DMS153 treated with DMSO at 0.1 percent for 48 hours (cell line): ENCODE data around the gene NXPH2.
"Not testable (repeated sequence)": the region's sequence is repeated elsewhere in the genome, so short reads cannot be mapped to it uniquely, and the experiment has no call there.

Experiments used
- DNase-seq: peaks from one replicate; lab custom pipeline; 2025; ENCODE audit not compliant: unreplicated experiment; lab: John Stamatoyannopoulos, UW

NXPH2 gene

DNA sequence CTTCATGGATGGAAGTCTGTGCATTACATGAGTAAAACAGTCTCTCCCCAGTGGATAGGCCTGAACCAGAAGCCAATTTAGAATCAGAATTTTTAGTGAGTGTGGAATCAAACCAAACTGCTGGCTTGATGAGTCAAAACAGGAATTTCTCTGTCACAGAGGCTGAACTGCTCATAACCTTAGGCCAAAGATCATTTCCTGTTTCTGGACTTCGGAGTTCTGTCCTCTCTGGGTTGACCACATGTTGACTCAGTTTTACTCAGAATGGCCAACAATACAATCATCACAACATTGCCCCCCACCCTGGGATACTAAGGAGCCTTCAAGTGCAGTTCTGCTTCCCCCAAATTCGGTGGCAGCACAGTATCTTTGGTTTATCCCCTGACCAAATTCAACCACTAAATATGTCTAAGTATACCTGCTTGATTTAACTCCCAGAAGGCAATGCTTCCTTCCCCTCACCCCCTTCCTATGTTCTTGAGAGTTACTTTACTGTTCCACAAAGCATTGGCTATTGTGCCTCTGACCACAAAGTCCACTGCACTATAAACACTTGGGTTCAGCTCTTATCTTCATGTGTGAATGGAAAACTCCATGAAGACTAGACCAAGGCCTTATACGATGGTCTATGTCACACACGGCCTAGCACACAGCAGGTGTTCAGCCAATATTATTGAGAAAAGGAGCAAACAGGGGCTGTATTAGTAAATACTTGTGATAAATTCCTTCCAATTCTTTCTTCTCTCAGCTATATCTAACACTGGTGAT is 67.8 kb downstream of the NXPH2 start:
- DNase-seq, result no peak

GRCh38 chr2:138711812-138712211 is 68.4 kb downstream of the NXPH2 start:
- no peak for DNase-seq

DNA sequence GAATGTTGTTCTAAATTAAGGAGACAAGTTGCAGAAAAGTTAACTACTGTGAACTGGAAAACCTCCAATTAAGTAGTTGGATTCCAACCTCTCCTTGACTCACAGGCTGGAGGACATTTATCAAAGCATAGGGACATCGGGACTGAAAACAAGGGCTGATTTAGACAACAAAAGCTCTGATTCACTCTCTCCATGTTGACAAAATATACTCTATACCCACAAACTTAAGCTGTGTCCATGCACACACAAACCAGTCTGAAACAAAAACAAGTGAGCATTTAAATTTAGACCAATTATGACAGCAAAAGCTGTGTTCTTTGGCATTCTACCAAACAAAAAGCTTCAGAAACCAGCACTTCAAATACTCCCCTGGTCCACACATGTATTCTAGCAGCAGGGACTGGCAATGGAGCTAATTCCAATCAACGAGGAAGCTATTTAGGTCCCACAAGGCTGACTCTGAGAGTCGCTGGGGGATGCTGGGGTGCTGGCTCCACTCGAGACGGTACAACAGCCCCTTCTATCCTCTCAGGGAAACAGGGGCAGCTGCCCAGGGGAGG is 71.4 kb downstream of the NXPH2 start:
- no peak for DNase-seq

DNA sequence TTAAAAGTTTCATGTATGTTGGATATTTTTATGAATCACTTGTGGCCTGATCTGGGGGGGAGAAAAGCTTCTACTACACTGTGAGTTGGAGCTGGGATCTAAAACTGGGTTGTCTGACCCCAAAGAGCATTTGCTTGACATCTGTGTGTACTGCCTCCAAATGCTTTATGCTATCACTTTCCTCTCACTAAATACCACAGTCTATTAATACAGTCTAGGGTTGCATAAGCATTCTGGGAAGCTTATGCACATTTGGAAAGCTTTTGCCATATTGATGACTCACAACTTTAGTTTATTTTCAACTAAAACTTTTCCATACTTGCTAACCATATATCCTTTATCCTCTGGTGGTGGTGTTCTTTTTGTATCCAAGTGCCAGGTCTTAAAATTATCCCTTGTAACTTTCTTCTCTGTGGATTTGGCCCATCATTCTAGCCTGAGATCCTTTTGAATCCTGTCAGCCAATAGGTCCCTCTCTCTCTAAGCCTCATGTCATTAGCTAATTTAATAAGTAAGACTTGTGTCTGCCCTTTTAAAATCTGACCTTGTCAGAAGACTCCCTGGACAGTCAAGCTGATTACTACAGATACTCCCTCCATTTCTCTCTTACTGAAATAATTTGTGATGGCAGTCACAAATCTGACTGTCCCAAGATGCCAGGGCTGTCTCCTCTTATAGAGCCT is 72.7 kb downstream of the NXPH2 start:
- DNase-seq, result no peak

DNA sequence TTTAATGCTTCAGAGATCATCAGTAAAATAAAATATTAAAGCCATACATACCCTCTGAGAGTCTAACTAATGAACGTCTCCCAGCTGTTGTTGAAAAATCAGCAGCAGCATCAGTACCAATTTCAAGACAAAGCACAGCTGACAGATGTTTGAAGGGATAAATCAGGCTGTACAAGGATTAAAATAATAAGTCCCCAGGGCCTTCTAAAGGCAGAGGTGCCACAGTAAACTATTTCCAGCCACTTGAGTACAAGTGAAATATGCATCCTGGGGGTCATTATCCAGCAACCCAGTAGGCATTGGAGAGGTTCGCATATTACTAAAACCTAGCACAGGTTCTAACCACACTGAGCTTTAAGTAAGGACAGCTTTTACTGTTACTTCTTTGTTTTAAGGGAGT is 76.9 kb downstream of the NXPH2 start:
- DNase-seq, result no peak

DNA sequence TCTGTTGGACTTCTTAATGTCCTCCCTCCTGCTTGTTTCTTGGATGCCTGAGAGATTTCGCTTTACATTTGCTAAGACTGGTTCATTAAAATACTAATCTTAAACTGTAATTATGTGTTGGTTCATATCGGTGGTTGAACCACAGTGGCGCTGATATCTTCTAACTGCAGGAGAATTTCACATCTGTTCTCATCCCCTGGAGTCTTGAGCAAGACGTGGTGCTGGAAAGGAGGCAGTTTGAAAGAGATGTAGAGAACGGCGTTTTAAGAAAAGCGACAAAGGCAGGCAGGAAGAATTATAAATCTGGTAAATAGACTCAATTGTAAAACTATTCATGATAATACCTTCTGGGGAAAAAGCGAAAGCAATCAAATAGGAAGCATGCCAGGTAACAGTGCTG is 79.5 kb downstream of the NXPH2 start:
- DNase-seq, result no peak

- DNase-seq, result no peak
These were observed 80.8 kb downstream of the NXPH2 start for GRCh38 chr2:138699421-138699820.

DNA sequence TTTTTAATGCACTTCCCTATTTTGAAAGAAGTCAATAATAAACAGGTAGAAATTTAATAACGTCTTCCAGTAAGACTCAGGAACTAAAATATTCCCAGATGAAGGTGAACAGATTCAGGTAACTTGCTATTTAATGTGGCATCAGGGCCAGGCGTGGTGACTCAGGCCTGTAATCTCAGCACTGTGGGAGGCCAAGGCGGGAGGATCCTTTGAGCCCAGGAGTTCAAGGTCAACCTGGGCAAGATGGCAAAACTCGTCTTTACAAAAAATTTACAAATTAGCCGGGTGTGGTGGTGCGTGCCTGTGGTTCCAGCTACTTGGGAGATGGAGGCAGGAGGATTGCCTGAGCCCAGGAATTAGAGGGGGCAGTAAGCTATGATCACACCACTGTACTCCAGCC is 81.8 kb downstream of the NXPH2 start:
- no peak for DNase-seq

DNA sequence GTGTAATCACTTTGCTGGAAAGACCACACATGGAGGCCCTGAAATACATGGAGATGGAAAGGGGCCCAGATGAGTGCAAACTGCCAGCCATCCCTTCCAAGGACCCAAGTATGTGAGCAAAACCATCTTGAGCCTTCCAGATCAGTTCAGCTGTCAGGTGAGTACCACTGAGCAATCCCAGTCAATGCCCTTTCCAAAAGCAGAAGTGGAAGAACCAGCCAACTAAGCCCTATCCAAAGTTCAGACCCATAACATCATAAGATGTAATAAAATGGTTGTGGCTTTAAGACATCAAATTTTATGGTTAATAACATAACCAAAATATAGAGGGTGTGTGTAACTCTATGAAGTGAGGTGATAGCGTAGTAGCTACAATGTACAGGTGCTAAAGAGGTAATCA is 88.5 kb downstream of the NXPH2 start:
- DNase-seq, result no peak

- no peak for DNase-seq
These were observed 90.5 kb downstream of the NXPH2 start for GRCh38 chr2:138689705-138690104.

DNA sequence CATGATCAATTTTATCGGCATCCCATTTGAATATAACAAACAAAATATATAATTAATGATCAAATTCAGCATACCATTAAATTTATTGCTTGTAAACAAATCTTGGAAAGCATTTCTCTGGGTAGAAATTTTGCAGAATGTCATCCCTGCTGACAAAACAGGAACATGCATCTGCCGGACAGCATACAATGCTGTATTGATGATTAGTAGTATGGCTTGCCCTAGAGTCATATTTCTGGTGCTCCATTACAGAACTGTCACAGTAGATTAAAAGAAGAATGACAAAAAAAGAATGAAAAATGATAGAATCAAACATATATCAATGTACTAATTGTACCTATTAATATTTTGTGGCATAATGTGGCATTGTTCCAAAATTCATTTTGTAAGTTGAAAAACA is 98.0 kb downstream of the NXPH2 start:
- DNase-seq, result no peak

- DNase-seq, result no peak
These were observed 103.0 kb downstream of the NXPH2 start for GRCh38 chr2:138677221-138677620.

GRCh38 chr2:138676619-138677021 is 103.6 kb downstream of the NXPH2 start:
- DNase-seq, result no peak

DNA sequence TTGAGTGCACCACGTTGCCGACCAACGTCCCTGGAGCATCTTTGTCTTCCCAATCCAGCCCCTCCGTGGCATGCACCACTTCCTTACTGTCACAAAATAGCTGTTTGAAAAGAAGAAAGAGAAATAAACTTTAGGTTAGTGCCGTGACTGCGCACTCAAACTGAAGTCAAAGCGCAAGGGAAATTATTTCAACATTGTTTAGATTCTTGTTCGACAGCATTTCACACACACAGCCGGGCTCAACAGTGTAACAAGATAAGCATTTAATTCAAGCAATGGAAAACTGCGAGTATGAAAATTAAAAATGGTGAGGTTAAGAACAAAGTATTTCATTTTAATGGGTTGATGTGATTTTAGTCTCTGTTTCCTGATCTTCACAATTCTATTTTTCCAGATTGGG is 108.6 kb downstream of the NXPH2 start:
- DNase-seq, result no peak

DNA sequence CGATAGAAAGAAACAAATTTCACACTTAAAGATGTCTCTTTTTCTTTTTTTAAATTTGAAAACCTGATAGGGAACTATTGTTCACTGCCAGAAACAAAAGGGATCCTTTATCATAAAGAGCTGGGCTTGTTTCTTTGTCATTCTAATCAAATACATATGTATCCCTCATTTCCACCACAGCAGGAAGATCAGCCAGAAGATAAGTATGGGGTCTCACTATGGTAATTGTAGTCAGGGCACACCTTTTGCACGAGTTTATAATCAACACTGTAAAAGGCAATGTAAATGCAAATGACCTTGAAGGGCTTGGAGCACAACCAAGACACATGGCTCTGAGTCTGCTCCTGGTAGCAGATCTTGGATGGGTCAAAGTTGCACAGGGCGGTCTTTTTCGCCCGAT is 109.5 kb downstream of the NXPH2 start:
- DNase-seq, result no peak

- no peak for DNase-seq
These were observed 114.3 kb downstream of the NXPH2 start for GRCh38 chr2:138665937-138666336.

DNA sequence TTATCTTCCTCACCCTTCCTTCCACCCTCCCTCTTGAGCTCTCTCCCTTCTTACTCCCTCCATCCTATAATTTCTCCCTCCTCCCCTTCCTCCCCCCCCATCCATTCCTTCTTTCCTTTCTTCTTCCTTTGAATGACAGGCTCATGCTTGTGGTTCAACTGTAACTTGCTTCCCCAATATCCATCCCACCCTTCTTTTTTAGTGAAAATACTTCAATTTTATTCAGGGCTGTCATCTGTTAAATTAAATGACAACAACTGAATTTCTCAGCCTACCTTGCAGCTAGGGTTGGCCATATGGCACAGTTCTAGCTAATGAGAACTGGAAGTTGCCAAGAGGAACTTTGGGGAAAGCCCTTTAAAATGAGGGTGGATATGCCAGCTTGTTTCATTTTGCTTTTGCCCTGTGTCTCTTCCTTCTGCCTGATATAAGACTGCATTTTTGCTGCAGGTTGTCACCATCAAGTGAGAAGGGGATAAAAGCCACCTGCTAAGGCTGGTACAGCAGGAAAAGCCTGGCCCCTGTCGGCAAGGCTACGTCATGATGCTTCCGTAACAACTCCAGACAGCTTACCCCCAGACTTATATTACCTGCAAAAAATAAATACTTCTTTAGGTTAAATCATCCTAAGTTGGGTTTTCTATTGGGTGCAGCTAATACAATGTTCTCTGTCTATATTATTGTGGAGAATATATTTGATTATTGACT is 121.8 kb downstream of the NXPH2 start:
- DNase-seq, result no peak

DNA sequence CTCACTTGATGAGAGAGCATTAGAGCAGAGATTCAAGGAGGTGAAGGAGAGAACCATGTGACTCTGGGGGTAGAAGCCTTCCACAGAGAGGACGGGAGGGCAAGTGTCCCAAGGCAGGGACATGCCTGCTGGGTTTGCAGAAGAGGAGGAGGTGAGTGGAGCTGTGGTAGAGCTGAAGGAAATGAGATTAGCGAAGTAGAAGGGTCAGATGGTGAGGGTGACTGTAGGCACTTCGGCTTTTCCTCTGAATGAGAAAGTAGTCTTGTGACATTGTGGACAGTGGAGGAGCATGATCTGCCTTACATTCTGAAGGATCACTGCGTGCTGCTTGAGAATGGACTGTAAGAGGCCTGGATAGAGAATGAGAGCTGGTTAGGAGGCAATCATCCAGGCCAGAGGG is 126.0 kb downstream of the NXPH2 start:
- DNase-seq, result no peak

DNA sequence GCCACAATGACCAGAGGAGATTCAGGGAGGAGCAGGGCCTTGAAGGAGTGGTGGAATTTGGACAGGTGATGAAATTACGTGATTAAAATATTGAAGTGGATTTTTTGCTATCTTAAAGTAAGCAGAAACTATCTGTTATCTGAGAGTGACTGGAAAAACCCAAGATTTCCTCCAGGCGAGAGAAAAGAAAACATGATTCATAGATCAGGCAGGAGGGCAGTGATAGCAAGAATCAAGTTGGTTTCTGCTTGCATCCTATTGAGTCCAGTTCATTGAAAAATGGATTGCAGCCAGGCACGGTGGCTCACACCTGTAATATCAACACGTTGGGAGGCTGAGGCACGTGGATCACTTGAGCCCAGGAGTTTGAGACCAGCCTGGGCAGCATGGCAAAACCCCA is 127.8 kb downstream of the NXPH2 start:
- DNase-seq, result no peak

- no peak for DNase-seq
These were observed 130.6 kb downstream of the NXPH2 start for GRCh38 chr2:138649571-138649970.

DNA sequence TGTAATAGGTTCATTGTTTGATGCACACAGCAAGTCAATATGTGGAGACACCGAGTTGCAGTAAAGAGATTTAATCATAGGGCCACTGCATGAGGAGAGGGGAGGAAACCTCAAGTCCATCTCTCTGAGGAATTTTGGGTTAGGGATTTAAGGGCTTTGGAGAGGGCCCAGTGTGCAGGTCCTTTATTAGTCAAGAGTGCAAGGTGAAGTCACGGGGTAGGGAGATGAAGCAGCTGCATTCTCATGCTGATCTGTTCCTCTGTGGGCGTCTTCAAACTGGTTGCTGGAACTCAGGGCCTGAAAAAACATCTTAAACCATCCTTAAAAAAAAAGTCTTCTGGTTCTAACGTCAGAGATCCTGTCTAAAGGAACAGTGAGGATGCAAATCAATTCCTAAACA is 131.6 kb downstream of the NXPH2 start:
- no peak for DNase-seq

- DNase-seq, result not testable (repeated sequence)
These were observed 135.4 kb downstream of the NXPH2 start for GRCh38 chr2:138644776-138645175.
